ENCODE results near the gene DPPA5.
"Not testable (repeated sequence)": the region's sequence is repeated elsewhere in the genome, so short reads cannot be mapped to it uniquely, and the experiment has no call there.

The DPPA5 gene, protein sequence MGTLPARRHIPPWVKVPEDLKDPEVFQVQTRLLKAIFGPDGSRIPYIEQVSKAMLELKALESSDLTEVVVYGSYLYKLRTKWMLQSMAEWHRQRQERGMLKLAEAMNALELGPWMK

GRCh38 chr6:73353636-73354593, at the start of gene DPPA5:
DPPA5 (minus strand) TSS chr6:73354276; CDS start chr6:73354225, 51 bp downstream.
- DNase-seq (ENCODE audit: low read depth) = no peak

GRCh38 chr6:73400656-73401055, 46.6 kb upstream of the DPPA5 start:
- no peak for DNase-seq (ENCODE audit: low read depth)

DNA sequence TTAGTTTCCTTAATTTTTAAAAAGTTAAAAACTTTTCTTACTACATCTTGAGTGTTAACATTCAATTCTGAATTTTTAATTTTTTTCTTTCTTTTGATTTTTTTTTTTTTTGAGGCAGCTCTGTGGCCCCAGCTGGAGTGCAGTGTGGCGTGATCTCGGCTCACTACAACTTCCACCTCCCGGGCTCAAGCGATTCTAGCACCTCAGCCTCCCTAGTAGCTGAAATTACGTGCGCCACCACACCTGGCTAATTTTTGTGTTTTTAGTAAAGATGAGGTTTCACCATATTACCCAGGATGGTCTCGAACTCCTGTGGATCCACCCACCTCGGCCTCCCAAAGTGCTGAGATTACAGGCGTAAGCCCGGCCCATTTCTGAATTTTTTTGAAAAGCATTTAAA, 41.8 kb upstream of the DPPA5 start:
- DNase-seq (ENCODE audit: low read depth) = no peak

GRCh38 chr6:73394577-73395354, 40.7 kb upstream of the DPPA5 start, which contains the start of gene DDX43:
DDX43 (plus strand) TSS chr6:73394828; CDS start chr6:73394906, 78 bp downstream.
- peak; percentile 20 for DNase-seq (ENCODE audit: low read depth)

GRCh38 chr6:73393278-73393677, 39.2 kb upstream of the DPPA5 start:
- no peak for DNase-seq (ENCODE audit: low read depth)

DNA sequence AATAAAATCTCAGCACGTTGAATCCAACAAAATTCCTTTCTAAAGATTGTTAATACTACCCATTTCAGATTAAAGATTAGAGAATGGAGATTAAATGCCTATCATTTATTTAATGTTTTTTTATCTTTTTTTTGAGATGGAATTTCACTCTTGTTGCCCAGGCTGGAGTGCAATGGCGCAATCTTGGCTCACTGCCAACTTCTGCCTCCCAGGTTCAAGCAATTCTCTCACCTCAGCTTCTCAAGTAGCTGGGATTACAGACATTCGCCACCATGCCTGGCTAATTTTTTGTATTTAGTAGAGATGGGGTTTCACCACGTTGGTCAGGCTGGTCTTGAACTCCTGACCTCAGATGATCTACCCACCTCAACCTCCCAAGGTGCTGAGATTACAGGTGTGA, 38.1 kb upstream of the DPPA5 start:
- DNase-seq (ENCODE audit: low read depth) = not testable (repeated sequence)

GRCh38 chr6:73391675-73392074, 37.6 kb upstream of the DPPA5 start:
- DNase-seq (ENCODE audit: low read depth) = no peak

- no peak for DNase-seq (ENCODE audit: low read depth)
These were observed 35.8 kb upstream of the DPPA5 start for GRCh38 chr6:73389854-73390253.

- peak; percentile 37 for DNase-seq (ENCODE audit: low read depth)
These were observed 34.9 kb upstream of the DPPA5 start for GRCh38 chr6:73388800-73389512.

- DNase-seq (ENCODE audit: low read depth) = no peak
These were observed 34.3 kb upstream of the DPPA5 start for GRCh38 chr6:73388433-73388799.

DNA sequence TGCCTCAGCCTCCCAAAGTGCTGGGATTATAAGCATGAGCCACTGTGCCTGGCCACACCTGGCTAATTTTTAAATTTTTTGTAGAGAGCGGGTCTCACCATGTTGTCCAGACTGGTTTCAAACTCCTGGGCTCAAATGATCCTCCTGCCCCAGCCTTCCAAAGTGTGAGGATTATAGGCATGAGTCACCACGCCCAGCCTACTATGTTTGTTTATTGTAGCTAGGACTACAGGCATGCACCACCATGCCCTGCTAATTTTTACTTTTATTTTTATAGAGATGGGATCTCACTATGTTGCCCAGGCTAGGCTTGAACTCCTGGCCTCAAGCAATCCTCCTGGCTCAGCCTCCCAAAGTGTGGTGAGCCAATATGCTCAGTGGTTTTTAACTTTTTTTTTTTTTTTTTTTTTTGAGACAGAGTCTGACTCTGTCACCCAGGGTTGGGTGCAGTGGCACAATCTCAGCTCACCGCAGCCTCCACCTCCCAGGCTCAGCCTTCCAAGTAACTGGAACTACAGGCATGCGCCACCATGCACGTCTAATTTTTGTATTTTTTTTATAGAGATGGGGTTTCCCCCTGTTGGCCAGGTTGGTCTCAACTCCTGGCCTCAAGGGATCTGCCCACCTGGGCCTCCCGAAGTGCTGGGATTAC, 28.5 kb upstream of the DPPA5 start:
- DNase-seq (ENCODE audit: low read depth) = no peak

- DNase-seq (ENCODE audit: low read depth) = not testable (repeated sequence)
These were observed 27.5 kb upstream of the DPPA5 start for GRCh38 chr6:73381531-73381930.

DNA sequence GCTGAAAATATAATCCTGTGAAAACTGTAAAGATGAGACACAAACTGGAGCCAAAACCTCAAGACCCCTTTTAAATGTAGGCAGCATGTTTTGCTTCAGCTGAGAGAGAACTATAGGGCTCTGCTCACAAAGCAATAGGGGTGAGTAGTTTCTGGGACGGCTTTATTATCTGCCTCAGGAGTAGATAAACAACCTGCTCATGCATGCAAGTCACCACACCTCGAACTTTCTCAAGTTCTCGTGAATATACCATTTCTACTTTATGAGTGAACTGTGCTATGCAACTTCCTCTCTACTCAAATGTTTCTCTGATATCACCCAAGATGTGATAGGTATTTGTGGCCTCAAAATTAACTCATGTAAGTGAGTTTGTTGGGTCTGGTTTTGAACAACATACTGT, 23.1 kb upstream of the DPPA5 start:
- DNase-seq (ENCODE audit: low read depth) = no peak

DNA sequence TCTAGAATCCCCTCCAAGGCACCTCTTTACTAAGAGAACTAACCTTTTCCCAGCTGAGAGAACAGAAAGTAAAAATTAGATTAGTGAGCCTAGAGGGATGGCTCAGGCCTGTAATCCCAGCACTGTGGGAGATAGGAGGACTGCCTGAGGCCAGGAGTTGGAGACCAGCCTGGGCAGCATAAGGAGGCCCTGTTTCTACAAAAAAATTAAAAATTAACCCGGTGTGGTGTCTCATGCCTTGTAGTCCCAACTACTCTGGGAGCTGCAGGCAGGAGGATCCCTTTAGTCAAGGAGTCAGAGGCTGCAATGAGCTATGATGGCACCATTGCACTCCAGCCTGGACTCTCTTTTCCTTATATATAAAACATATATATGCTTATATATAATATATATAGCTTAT, 21.1 kb upstream of the DPPA5 start:
- DNase-seq (ENCODE audit: low read depth) = no peak

GRCh38 chr6:73372516-73372915, 18.4 kb upstream of the DPPA5 start:
- DNase-seq (ENCODE audit: low read depth) = no peak

- DNase-seq (ENCODE audit: low read depth) = no peak
These were observed 17.9 kb upstream of the DPPA5 start for GRCh38 chr6:73371984-73372383.

DNA sequence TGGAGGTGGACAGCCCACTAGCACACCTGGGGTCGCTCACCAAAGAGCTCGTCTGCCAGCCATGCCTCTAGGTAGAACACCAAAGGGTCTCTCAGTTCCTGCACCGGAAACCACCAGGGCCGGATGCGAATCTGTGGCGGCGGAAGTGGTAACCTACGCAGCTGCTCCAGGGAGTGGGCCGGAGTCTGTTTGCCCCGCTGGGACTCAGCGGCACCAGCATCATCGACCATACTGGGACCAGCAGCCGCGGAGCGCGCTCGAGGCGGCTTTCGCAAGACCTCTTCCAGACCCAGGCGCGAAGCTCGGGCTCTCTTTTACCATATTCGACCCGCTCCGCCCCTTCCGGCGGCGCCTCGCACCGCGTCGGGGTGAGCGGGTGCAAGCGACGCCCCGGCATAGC, 15.5 kb upstream of the DPPA5 start, which contains the start of gene OOEP:
Gene OOEP, minus strand, starts transcription at position 335 of the 400 bp plus-strand sequence. Its CDS starts 105 bp downstream, at position 230.
- no peak for DNase-seq (ENCODE audit: low read depth)

GRCh38 chr6:73369157-73369556, 15.1 kb upstream of the DPPA5 start:
- no peak for DNase-seq (ENCODE audit: low read depth)

DNA sequence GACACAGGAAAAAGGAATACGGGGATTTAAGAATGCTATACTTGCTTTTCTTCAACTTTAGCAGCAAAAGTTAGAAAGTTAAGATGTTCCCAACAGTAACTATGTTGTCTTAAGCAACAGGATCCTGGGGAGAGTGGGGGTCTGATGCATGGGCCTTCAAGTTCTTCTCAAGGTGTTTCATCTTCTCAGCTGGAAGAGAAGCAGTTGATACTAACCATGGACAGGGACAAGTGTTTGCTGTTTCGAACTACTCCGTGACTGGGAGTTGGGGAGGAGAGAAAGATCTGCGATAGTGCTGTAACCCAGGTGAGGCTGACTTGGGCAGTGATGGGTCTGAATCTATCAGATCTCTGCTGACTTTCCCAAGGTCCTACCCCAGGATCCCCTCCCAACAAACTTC, 14.6 kb upstream of the DPPA5 start:
- DNase-seq (ENCODE audit: low read depth) = no peak

DNA sequence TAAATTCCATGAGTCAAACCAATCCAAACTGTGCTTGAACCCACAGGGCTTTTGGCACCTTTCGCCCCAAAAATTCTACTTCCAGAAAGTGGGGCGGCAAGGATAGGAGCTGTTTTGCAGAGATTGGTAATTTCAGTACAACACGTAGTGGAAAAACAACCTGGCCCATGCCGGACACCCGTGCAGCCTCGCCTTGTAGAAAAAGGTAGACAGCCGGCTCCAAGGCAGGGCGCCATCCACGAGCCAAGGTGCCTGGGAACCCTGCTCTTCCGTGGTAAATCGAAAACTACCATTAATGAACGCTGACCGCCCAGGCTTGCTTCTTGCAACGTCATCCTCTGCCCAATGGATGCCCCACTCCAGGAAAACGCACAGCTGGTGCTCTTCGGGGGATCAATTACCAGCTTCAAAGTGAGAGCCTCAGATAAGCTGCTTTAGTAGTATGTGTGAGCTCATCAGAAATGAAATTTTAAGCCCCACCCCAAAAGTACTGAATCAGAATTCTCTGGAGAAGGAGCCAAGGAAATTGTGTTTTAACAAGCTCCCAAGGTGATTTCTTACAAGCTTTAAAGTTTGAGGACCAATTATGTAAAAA, 13.8 kb upstream of the DPPA5 start:
- DNase-seq (ENCODE audit: low read depth) = no peak

- no peak for DNase-seq (ENCODE audit: low read depth)
These were observed 10.5 kb upstream of the DPPA5 start for GRCh38 chr6:73364549-73364948.

Measured in stimulated activated CD8-positive, alpha-beta memory T cell treated with anti-CD3 and anti-CD28 coated beads, Interleukin-12 subunit alpha, Interleukin-12 subunit beta, amount 100 ng/mL, for 1 hour (primary cell).